Measurements from ENCODE around the gene CADPS.

The CADPS gene

DNA sequence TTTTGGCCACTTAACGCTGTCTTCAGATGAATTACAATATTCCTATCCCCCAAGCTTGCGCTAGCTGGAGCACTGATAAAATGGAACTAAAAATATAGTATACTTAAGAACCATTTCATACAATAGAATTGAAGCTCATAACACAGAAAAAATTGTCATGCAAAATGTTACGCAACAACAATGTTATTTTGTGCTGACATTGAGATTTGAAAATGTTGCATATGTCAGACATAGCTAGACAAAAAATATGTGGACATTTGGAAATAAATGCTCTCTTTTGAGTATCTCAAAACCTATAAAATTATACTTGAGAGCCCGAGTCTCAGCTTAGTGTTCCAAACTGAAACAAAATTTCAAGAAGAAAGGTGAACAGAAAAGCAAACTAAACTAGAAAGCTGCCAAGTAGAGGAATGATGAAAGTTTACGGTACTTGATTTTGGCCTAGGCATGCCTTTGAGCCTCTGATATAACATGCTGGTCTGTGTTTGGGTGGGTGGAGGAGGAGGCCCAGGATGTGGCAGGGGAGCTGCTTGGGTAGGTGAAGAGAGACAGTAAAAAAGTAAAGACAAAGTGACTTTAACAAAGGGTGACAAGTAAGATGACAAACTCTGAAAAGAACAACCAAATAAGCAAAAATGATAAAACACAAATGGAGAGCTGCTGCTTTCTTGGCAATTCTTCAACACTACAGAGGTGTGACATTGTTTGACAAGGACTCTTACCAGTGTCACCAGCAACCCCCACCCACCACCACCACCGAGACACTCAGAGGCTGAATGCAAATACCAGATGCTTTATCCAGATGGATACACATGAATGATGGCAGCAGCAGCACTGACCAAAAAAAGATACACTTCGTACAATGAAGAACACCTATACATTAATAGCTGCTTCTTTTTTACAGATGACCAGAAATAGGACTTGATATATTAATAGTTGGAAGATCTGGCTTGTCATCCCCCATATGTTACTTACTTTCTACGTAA lies 372.6 kb downstream of the CADPS start:
- no peak for DNase-seq (ENCODE audit: low read depth in 2 of 2)

- no peak for DNase-seq (ENCODE audit: low read depth in 2 of 2)
These were observed 373.9 kb downstream of the CADPS start for GRCh38 chr3:62501289-62501668.

DNA sequence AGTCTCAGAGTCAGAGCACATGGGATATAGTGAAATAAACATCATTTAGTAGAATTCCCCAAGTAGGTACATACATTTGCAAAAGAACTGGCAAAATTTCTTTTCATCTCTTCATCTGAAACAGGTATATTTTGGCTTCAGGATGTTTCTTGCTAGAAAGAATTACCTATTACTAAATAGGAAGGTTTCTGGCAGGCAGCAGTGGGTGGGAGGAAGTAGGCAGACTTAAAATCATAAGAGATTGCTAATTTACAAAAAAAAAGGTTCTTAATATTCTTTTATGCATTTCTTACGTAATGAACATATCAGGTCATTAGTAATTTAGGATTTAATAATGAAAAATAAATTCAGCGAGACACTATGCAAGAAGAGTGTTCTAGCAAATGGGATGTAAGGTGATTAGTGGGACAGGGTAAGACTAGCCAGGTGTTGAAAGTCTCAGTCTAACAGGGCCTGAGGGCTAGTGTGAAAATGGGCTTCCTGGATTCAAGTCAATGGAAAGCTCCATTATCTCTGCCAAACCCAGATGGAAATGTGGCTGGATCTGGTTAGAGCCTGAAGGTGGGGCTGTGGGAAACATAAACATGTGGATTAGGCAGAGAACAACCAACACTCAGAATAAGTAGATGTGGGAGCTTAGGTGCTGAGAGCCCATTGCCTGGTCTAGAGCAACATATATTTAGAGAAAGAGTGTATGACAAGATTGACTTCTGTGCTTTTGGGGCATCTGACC lies 374.5 kb downstream of the CADPS start:
- DNase-seq (ENCODE audit: low read depth in 2 of 2) = no peak

GRCh38 chr3:62497156-62497555 lies 378.1 kb downstream of the CADPS start:
- DNase-seq (ENCODE audit: low read depth in 2 of 2) = no peak

- no peak for DNase-seq (ENCODE audit: low read depth in 2 of 2)
These were observed 378.7 kb downstream of the CADPS start for GRCh38 chr3:62496503-62496902.

DNA sequence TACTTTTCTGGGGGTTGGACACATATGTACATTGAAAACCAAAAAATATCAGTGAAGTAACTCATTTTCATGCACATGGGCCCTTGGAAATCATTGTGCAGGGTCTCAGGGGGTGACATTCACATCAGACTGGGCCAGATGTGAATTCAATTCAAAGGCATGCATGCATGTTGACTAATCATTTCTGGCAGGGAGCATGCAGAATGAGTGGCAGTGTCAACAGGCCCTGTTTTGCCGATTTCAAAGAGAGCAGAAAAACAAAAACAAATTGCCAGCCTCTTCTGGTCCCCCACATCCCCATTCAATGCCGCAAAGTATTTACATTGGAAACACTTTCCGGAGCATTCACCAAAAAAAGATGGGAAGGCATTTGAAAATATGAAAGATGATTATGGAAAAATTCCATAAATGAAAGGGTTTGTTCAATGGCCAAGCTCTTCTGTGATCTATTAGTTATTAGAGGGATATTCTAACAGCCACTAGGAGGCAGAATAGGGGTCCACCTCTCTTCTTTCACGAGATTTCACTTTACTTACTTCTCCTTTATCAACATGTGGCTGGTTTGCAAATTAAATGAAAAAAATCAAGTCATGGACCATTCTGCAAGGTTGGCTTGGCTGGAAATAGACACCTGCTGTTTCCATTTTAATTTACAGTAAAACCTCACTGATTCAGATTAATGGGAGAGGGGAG lies 382.0 kb downstream of the CADPS start:
- no peak for DNase-seq (ENCODE audit: low read depth in 2 of 2)

DNA sequence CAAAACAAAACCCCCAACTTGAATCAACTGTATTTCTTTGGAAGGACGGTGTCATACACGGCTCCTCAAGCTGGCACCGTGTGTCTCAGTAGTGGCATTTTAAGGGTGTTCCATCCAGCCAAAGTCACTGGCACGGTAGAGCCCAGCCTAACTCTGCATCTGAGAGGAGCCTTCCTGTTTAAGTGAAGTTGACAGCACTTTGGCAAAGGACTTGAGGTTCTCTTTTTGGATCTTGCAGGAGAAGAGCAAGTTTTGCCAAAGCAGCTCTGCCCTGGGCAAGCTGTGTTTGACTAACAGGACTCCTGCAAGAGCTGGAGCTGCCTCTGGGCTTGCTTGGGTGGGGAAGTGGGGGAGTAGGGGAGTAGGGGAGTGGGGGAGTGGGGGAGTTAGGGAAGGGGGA lies 392.3 kb downstream of the CADPS start:
- DNase-seq (ENCODE audit: low read depth in 2 of 2) = no peak

DNA sequence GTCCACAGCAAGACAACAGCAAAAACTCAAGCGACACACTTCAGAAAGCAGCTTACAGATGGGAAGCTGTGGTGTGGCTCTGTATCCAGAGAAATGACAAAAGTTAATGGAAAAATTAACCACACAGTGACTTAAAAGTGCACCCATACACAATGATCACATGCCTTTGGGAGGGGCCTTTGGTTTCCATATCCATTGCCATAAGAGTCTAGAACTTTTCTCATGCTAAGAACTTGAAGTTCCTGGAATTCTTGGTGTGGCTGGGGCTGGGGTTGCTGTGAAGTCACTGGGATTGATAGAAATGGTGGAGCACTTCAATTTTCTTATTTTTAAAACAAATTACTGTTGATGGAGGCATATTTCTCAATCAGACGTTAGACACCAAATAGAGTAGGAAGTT lies 393.3 kb downstream of the CADPS start:
- no peak for DNase-seq (ENCODE audit: low read depth in 2 of 2)

DNA sequence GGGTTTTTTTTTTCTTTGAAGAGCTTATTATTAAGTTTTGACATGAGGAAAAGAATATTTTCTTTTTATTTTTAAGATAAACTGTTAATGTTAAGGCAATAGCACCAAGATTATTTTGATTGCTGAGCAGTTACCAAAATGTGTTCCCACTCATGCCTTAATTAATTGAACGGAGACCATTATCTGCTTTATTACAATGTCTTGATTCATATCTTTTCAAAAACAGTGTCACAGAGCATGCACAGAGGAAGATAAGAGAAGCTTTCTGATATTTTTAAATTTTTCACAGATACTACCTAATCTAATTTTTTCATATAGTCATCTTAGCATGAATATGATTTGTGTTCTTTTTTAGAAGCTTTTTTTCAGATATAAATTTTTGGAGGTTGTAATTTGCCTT lies 395.2 kb downstream of the CADPS start:
- no peak for DNase-seq (ENCODE audit: low read depth in 2 of 2)

- no peak for DNase-seq (ENCODE audit: low read depth in 2 of 2)
These were observed 395.9 kb downstream of the CADPS start for GRCh38 chr3:62479326-62479725.

GRCh38 chr3:62475306-62475705 lies 399.9 kb downstream of the CADPS start:
- DNase-seq (ENCODE audit: low read depth in 2 of 2) = no peak

DNA sequence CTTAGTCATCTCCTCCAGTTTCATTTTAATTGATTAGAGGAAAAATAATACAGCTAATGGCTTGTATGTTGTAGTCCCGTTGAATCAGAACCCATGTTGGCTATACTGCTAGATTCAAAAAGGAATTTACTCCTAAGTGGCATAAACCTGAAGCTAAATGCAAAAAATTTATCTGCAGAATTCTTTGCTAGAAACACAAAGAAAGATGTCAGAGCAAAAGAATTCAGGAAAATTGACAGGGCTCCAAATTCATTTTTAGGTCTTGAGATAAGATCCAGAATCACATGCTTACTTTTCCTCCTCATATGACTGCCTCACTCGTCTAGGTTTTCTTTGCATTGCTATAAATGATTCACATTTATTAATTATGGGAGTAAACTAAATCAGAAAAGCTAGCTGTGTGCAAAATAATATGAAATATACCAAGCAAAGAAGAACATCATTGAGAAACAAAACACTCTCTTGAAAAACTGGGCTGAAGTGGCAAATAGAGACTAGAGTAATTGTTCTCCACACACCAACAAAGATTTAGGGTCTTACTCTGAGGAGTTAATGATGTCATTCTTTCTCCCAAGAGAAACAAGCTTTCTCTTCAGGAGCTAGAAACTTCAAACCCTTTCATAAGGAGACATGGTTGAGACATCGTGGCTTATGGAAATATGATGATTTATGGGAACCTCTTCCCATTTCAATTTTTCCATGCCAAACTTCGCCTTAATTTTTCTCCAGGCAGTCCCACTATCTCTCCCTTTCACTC lies 407.1 kb downstream of the CADPS start:
- DNase-seq (ENCODE audit: low read depth in 2 of 2) = no peak

GRCh38 chr3:62462788-62463187 lies 412.4 kb downstream of the CADPS start:
- no peak for DNase-seq (ENCODE audit: low read depth in 2 of 2)

GRCh38 chr3:62462104-62462762 lies 413.0 kb downstream of the CADPS start:
- no peak for DNase-seq (ENCODE audit: low read depth in 2 of 2)

GRCh38 chr3:62454916-62455315 lies 420.3 kb downstream of the CADPS start:
- no peak for DNase-seq (ENCODE audit: low read depth in 2 of 2)

DNA sequence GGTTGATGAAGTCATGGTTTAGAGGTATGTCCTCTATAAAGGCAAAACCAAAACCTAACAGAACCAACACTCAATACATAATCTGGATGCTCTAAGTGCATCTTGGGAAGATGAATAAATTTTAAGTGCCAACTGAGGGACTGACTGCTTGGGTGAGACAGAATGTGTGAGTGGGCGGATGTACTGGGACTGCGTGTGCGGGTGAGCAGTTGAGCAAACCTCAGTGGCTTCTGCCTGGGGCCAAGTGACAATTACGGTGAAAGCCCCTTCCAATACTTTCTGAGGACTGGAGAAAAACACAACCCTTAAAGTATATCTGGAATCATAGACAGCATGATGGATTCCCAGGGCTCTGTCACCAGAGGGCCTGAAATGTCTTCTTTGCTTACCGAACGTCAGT lies 421.8 kb downstream of the CADPS start:
- DNase-seq (ENCODE audit: low read depth in 2 of 2) = no peak

DNA sequence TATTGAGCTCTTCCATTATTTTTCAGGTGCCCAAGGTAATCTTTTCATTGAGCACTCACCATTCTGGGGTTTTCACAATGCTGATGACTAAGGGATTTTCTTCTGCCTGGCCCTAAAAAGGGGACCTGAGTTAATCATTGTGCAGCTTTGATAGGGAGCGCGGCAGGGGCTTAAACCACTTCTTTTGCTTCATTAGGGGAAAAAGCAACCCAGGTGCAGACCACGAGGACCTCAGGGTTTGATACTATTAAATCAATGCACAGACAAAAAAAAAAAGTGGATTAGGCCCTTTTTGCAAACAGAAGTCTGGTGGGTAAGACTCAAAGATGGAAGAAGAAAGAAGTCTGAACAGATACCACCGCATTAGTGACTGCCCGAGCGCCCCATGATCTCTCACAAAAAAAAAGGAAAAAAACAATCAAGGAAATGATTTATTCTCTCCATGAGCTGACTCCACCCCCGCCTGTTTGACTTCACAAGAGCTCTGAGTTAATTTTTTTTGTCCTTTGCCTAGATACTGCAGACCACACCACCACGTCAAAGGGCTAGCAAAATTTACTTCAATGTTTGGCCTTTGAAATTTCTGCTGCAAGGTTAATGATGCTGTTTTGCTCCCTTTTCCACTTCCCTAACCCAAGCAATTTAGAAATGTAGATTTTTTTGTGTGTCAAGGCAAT lies 423.9 kb downstream of the CADPS start:
- DNase-seq (ENCODE audit: low read depth in 2 of 2) = no peak

DNA sequence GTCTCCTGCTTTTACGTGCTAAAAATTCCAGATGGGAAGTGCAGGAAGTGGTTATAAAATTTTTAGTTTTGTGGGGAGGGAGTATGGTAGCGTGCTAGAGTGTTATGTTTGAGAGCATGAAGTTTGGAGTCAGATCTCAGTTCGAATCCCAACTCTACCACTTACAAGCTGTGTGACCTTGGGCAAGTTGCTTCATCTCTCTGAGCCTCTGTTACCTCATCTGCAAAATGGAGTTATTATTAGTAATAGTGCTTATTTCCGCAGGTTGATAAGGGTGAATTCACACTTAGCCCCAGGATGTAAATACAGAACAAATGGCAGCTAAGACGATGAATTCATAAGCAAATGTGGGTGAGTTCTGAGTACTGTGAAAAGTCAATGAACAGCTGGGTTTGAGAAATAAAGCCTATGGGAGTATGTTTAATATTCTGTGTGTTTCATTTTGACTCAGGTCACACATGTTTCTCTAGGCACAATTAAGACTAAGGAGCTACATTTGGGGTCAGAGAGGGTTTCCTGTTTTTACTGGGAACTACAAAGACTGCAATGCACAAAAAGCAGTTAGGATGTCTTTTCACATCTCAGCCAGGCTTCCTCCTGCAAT lies 428.8 kb downstream of the CADPS start:
- no peak for DNase-seq (ENCODE audit: low read depth in 2 of 2)

DNA sequence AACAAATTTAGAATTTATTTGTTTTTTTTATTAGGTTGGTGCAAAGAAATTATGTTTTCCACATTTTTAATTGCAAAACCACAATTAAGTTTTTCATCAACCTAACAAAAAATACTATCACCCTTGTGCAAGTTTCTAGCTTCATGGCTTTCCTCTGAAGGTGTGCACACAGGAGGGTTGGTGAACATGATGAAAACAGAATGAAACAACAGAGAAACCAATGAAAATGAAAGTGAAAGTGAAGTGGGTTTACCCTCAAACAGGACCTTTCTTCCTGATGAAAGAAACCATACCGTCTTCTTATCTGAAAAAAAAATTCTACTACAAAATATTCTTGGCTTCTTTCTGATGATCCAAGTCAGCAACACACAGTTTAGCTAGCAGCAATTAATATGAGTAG lies 429.9 kb downstream of the CADPS start:
- no peak for DNase-seq (ENCODE audit: low read depth in 2 of 2)

GRCh38 chr3:62439978-62440377 lies 435.2 kb downstream of the CADPS start:
- DNase-seq (ENCODE audit: low read depth in 2 of 2) = no peak

Measured in stimulated activated CD4-positive, alpha-beta T cell treated with anti-CD3 and anti-CD28 coated beads, Interleukin-1b, Interleukin-23, amount 100 ng/mL, for 1 hour (primary cell).